K562 (cell line): ENCODE results near the gene PTK7. TPM values are rescaled to one million over a fixed set of nuclear protein-coding genes. Genes with fewer than 3 reads are reported as not detected.

Source experiments
- ATF7 ChIP-seq: fragments of 450-650 bp; IDR thresholded peaks from 2 replicates; pipeline ENCODE4 v1.7.1; 2014; ENCODE audit warnings: mild to moderate bottlenecking, moderate library complexity
- C11orf30 ChIP-seq: fragments of 450-650 bp; IDR thresholded peaks from 2 replicates; pipeline ENCODE4 v1.6.1; 2016; ENCODE audit warnings: low read depth, mild to moderate bottlenecking
- CCNT2 ChIP-seq: IDR thresholded peaks from 2 replicates; pipeline ENCODE4 v1.6.1; 2011; ENCODE audit warnings: borderline replicate concordance, low read depth, mild to moderate bottlenecking, moderate library complexity, mixed read lengths, low read length; ENCODE audit not compliant: insufficient read length; ENCODE audit errors: extremely low read depth
- CGGBP1 ChIP-seq: fragments of 250-450 bp; sonication (Bioruptor Pico); IDR thresholded peaks from 2 replicates; pipeline ENCODE4 v1.9.0; 2021; ENCODE audit warnings: mild to moderate bottlenecking
- CREB3L1 ChIP-seq: fragments of 450-650 bp; IDR thresholded peaks from 2 replicates; pipeline ENCODE4 v1.6.1; 2014; ENCODE audit warnings: low read depth, mild to moderate bottlenecking, moderate library complexity, borderline replicate concordance
- ELF1 ChIP-seq: fragments of 200-800 bp; sonication (Bioruptor generic); IDR thresholded peaks from 2 replicates; pipeline ENCODE4 v1.6.1; 2016; ENCODE audit warnings: missing genetic modification characterization, missing compliant biosample characterization
- ELK1 ChIP-seq: sonication (generic); formaldehyde crosslinking; IDR thresholded peaks from 2 replicates; pipeline ENCODE4 v1.8.1; 2022; ENCODE audit warnings: missing genetic modification reagents
- FOXJ3 ChIP-seq: sonication (generic); formaldehyde crosslinking; IDR thresholded peaks from 2 replicates; pipeline ENCODE4 v1.4.0; 2020; ENCODE audit warnings: mild to moderate bottlenecking, missing genetic modification reagents
- HDAC2 ChIP-seq: fragments of 450-650 bp; IDR thresholded peaks from 2 replicates; pipeline ENCODE4 v1.6.1; 2016; ENCODE audit warnings: mild to moderate bottlenecking
- MAFF ChIP-seq: IDR thresholded peaks from 2 replicates; pipeline ENCODE4 v1.6.1; 2012; ENCODE audit warnings: low read length, improper control_type of control experiment
- NR1H2 ChIP-seq: sonication (generic); formaldehyde crosslinking; IDR thresholded peaks from 2 replicates; pipeline ENCODE4 v1.4.0; 2020; ENCODE audit warnings: mild to moderate bottlenecking, missing genetic modification reagents
- PRMT5 ChIP-seq: sonication (generic); formaldehyde crosslinking; IDR thresholded peaks from 2 replicates; pipeline ENCODE4 v1.5.0; 2020; ENCODE audit warnings: missing genetic modification reagents
- SIN3A ChIP-seq, 2 experiments: fragments of 150-350 bp in 1 of 2; IDR thresholded peaks; 2 replicates each; pipeline ENCODE4 v1.6.1; 2011 to 2016; ENCODE audit warnings: borderline replicate concordance in 2 of 2, low read depth in 2 of 2, low read length in 2 of 2, mild to moderate bottlenecking in 2 of 2, moderate library complexity in 2 of 2; ENCODE audit not compliant: control insufficient read depth in 1 of 2
- WHSC1 ChIP-seq: IDR thresholded peaks from one replicate; pipeline ENCODE4 v1.6.1; 2012; ENCODE audit warnings: low read length, control low read depth, inconsistent platforms
- ZBTB7A ChIP-seq: IDR thresholded peaks from 2 replicates; pipeline ENCODE4 v1.6.1; 2011; ENCODE audit warnings: low read depth, mild to moderate bottlenecking, low read length, moderate library complexity, borderline replicate concordance; ENCODE audit not compliant: control insufficient read depth
- ZFPM2 ChIP-seq: fragments of 250-450 bp; sonication (Bioruptor Pico); IDR thresholded peaks from 2 replicates; pipeline ENCODE4 v1.5.1; 2022; ENCODE audit warnings: mild to moderate bottlenecking
- ZNF75A ChIP-seq: fragments of 450-650 bp; formaldehyde crosslinking; IDR thresholded peaks from 2 replicates; pipeline ENCODE4 v1.4.0; 2020; ENCODE audit warnings: mild to moderate bottlenecking
- ZNF77 ChIP-seq: fragments of 250-450 bp; sonication (Bioruptor Pico); IDR thresholded peaks from 2 replicates; pipeline ENCODE4 v1.5.0; 2020
- polyA plus RNA-seq, 8 experiments: library from polyadenylated mRNA; depleted of rRNA in 4 of 8; stranded (reverse) in 5 of 8; unstranded in 3 of 8; fragments of >200 nt; fragmentation: Nextera tagmentation in 2 of 8; fragmentation: Illumina TruSeq in 1 of 8; extraction: Ambion mirVana in 2 of 8; extraction: Trizol in 1 of 8; gene quantifications; 2 replicates each; pipeline versions ENCODE4 v1.2.1 to v1.2.3, GENCODE V29; 2011 to 2014; ENCODE audit warnings: inconsistent platforms in 1 of 8, missing spikeins in 1 of 8
- total RNA-seq, 7 experiments: library from RNA; depleted of rRNA in 6 of 7; stranded (reverse); fragments of >200 nt in 6 of 7; fragmentation: Illumina TruSeq in 2 of 7; extraction: Trizol in 2 of 7; gene quantifications; 2 replicates each; pipeline versions ENCODE4 v1.2.1 to v1.2.3, GENCODE V29; 2011 to 2021; ENCODE audit warnings: low replicate concordance in 1 of 7
- TF ChIP-seq, protein P1 (sequence below), 3 experiments: fragments of 200-800 bp in 1 of 3; sonication (Bioruptor generic) in 1 of 3; sonication (generic) in 1 of 3; formaldehyde crosslinking in 1 of 3; IDR thresholded peaks; 2 replicates each; pipeline versions ENCODE4 v1.6.1 to v1.8.0; 2016 to 2022; ENCODE audit warnings: mild to moderate bottlenecking in 2 of 3, missing compliant biosample characterization in 2 of 3, missing genetic modification characterization in 2 of 3, missing genetic modification reagents in 1 of 3
- TF ChIP-seq, protein P2 (sequence below): sonication (generic); formaldehyde crosslinking; IDR thresholded peaks from 2 replicates; pipeline ENCODE4 v1.8.0; 2022; ENCODE audit warnings: missing genetic modification reagents, mild to moderate bottlenecking, moderate library complexity, borderline replicate concordance
- TF ChIP-seq, protein P3 (sequence below), 2 experiments: fragments of 450-650 bp in 1 of 2; sonication (generic) in 1 of 2; formaldehyde crosslinking in 1 of 2; IDR thresholded peaks in 1 of 2; conservative IDR thresholded peaks in 1 of 2; 2 replicates each; pipeline versions ENCODE4 v1.6.1 to v1.8.1; 2016 to 2023; ENCODE audit warnings: mild to moderate bottlenecking in 2 of 2, moderate library complexity in 2 of 2, inconsistent platforms in 1 of 2, missing genetic modification reagents in 1 of 2

PTK7 gene
- total and polyA plus RNA-seq, 9 of the 15 experiments (the other 6 are each of a cell fraction or from before 2014, with no cell fraction given) = 0.20 to 6.8 (median 4.2) TPM

DNA sequence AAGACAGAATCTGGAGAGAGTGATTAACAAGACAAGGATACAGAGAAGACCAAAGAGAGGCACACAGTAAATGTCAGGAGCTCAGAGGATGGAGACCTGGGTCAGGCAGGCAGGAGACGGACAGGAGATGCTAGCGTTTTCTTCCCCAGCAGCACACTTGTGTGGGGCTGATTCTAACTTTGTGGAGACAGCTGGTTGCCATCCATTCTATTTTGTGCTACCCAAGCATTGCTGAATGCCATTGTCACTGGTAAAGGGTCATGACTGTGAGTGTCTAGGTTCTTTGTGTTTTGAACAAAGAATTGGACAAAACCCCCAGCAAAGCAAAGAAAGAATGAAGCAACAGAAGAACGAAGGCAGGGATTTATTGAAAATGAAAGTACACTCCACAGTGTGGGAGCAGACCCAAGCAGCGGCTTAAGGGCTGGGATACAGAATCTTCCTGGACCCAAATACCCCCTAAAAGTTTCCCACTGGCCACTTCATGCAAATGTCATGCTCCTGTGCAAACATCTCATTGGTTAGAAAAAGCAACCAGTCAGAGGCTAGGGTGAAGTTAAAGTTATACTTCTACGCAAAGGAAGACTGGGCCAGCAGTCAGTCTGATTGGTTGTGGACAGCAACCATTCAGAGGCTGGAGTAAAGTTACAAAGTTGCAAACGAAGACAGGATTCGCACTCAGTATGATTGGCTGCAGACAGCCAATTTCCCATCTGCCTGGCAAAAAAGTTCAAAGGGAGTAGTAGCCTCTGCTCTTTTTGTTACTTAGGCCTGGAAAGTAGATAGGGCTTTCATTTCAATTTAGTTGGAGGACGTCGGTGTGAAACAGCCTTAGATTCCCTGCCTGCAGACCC lies 17.5 kb downstream of the PTK7 start (continued):
- no peak for TF ChIP-seq ZNF75A (CRISPR knock-in tag)
- TF ChIP-seq, protein P1, sequence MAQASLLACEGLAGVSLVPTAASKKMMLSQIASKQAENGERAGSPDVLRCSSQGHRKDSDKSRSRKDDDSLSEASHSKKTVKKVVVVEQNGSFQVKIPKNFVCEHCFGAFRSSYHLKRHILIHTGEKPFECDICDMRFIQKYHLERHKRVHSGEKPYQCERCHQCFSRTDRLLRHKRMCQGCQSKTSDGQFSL (CRISPR knock-in tag; IDR thresholded peaks at IDR 0.05) = no peak
- TF ChIP-seq, protein P1 (tag; IDR thresholded peaks at IDR 0.05) = no peak
- no peak for TF ChIP-seq FOXJ3
- no peak for TF ChIP-seq ELF1
- TF ChIP-seq ZNF77 (CRISPR knock-in tag) = no peak
- TF ChIP-seq, protein P2, sequence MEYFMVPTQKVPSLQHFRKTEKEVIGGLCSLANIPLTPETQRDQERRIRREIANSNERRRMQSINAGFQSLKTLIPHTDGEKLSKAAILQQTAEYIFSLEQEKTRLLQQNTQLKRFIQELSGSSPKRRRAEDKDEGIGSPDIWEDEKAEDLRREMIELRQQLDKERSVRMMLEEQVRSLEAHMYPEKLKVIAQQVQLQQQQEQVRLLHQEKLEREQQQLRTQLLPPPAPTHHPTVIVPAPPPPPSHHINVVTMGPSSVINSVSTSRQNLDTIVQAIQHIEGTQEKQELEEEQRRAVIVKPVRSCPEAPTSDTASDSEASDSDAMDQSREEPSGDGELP = no peak
- TF ChIP-seq ATF7 = peak; percentile 30; the same call in 1 of the 2 replicates
- no peak for TF ChIP-seq HDAC2
- 0 out of 2 replicates have a peak, but pooled peaks have one; percentile 3 for TF ChIP-seq C11orf30
- no peak for TF ChIP-seq CCNT2
- no peak for TF ChIP-seq ZBTB7A
- TF ChIP-seq PRMT5 (CRISPR knock-in tag) = no peak
- TF ChIP-seq SIN3A (IDR thresholded peaks at IDR 0.05; ENCODE audit: borderline replicate concordance in 2 of 2, control insufficient read depth in 1 of 2, low read depth in 2 of 2, low read length in 2 of 2) = no peak
- TF ChIP-seq ZFPM2 = no peak
- TF ChIP-seq, protein P3, sequence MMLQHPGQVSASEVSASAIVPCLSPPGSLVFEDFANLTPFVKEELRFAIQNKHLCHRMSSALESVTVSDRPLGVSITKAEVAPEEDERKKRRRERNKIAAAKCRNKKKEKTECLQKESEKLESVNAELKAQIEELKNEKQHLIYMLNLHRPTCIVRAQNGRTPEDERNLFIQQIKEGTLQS (IDR thresholded peaks at IDR 0.05) = no peak
- TF ChIP-seq, protein P3 (CRISPR knock-in tag; conservative IDR thresholded peaks at IDR 0.05) = no peak
- TF ChIP-seq ELK1 (CRISPR knock-in tag) = no peak
- no peak for TF ChIP-seq WHSC1
- TF ChIP-seq CGGBP1 (CRISPR knock-in tag) = 0 out of 2 replicates have a peak, but pooled peaks have one; percentile 46
- TF ChIP-seq CREB3L1 = no peak
- TF ChIP-seq NR1H2 (CRISPR knock-in tag) = no peak
- TF ChIP-seq MAFF = no peak
